ENCODE results near the gene LRRC47. TPM values are rescaled to one million over a fixed set of nuclear protein-coding genes. Genes with fewer than 3 reads are reported as not detected.

The LRRC47 gene
- total and polyA plus RNA-seq, 2 of the 13 experiments (the other 11 are each of a cell fraction or from before 2014, with no cell fraction given): 18.3 to 52.5 TPM

DNA sequence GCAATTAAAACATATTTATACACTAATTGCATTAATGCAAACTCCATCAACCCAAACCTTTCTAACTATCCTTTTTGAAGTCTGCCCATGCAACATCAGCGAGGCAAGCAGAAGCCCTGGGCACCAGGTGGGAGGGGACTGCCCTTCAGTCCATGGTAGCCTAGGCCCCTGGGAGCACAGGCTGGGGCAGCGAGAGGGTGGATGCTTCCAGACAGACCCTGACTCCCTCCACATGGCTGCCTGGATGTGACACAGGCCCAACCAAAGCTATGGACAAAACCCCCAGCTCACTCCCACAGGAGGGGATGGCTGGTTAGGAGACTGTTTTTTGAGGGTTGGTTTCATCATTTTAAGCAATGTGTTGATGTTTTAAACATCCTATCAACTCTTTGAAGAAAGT is 17.8 kb upstream of the LRRC47 start (continued):
- no peak for TF ChIP-seq RNF219 (CRISPR knock-in tag; IDR thresholded peaks at IDR 0.05)

DNA sequence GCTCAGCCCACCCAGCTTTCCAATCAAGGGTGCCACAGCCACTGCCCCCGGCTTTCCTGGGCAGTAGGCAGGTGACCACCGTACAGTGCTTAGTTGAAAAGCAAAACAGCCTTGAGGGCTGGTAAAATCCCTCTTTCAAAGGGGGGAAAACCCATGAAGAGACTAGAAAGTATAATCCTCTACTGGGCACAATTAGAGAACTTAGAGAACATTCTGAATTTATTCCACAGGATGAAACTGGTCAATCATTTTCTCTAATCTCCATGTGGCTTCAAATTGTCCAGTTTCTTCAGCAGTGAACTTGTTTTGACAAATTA is 15.3 kb upstream of the LRRC47 start:
- WGBS (ENCODE audit: low lambda C conversion rate): 0% methylated on average over 2 of the region's 2 CpGs
- in situ Hi-C loops (cut with HindIII; ENCODE audit: extremely low pct_ligation_motif_present, low pct_unique_long_range_greater_than_20kb): no loop called here
- POLR2A ChIA-PET: no interaction called here
- TF ChIP-seq, protein P1, sequence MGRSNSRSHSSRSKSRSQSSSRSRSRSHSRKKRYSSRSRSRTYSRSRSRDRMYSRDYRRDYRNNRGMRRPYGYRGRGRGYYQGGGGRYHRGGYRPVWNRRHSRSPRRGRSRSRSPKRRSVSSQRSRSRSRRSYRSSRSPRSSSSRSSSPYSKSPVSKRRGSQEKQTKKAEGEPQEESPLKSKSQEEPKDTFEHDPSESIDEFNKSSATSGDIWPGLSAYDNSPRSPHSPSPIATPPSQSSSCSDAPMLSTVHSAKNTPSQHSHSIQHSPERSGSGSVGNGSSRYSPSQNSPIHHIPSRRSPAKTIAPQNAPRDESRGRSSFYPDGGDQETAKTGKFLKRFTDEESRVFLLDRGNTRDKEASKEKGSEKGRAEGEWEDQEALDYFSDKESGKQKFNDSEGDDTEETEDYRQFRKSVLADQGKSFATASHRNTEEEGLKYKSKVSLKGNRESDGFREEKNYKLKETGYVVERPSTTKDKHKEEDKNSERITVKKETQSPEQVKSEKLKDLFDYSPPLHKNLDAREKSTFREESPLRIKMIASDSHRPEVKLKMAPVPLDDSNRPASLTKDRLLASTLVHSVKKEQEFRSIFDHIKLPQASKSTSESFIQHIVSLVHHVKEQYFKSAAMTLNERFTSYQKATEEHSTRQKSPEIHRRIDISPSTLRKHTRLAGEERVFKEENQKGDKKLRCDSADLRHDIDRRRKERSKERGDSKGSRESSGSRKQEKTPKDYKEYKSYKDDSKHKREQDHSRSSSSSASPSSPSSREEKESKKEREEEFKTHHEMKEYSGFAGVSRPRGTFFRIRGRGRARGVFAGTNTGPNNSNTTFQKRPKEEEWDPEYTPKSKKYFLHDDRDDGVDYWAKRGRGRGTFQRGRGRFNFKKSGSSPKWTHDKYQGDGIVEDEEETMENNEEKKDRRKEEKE (IDR thresholded peaks at IDR 0.05): no peak
- no peak for TF ChIP-seq MYC (CRISPR knock-in tag; IDR thresholded peaks at IDR 0.05; ENCODE audit: borderline replicate concordance)
- TF ChIP-seq, protein P2, sequence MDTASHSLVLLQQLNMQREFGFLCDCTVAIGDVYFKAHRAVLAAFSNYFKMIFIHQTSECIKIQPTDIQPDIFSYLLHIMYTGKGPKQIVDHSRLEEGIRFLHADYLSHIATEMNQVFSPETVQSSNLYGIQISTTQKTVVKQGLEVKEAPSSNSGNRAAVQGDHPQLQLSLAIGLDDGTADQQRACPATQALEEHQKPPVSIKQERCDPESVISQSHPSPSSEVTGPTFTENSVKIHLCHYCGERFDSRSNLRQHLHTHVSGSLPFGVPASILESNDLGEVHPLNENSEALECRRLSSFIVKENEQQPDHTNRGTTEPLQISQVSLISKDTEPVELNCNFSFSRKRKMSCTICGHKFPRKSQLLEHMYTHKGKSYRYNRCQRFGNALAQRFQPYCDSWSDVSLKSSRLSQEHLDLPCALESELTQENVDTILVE (CRISPR knock-in tag; IDR thresholded peaks at IDR 0.05): no peak
- TF ChIP-seq RCOR2 (CRISPR knock-in tag; IDR thresholded peaks at IDR 0.05): no peak
- no peak for TF ChIP-seq RARG (CRISPR knock-in tag; IDR thresholded peaks at IDR 0.05; ENCODE audit: low read depth)
- TF ChIP-seq CBFB (CRISPR knock-in tag; IDR thresholded peaks at IDR 0.05): no peak
- no peak for TF ChIP-seq ZNF44 (CRISPR knock-in tag; IDR thresholded peaks at IDR 0.05)
- TF ChIP-seq HBP1 (CRISPR knock-in tag; IDR thresholded peaks at IDR 0.05; ENCODE audit: low read depth): no peak

More for the DNA sequence above, 15.3 kb upstream of the LRRC47 start:
- no TSS peak for BruUV-seq (replicated peaks)
- Histone ChIP-seq H3K27me3 (ENCODE audit: control insufficient read depth in 1 of 2, insufficient read depth in 2 of 2, low read length in 2 of 2) (no peaks in the 10 kb centered on the region), H3K79me2 (ENCODE audit: insufficient read depth, low read length) (no peaks in the 10 kb centered on the region), H4K20me1 (ENCODE audit: insufficient read depth, low read length) (no peaks in the 10 kb centered on the region), H3K36me3 (replicated peaks in 1 of 2; ENCODE audit: control insufficient read depth in 1 of 2, insufficient read depth in 2 of 2, low read length in 2 of 2) (peaks cover 1 to 4% of the 10 kb centered on the region in 2 experiments; a peak in 1 of 5 replicates), H3K9me3 (ENCODE audit: low read length) (no peaks in the 10 kb centered on the region), H3K27ac (ENCODE audit: extremely low read length, insufficient read depth, low read length) (no peak overlapping the region), H3K4me2 (ENCODE audit: low read depth, low read length) (peak overlapping the region; percentile 63), H2AFZ (ENCODE audit: low read length) (no peak overlapping the region), H3K4me1 (ENCODE audit: insufficient read depth, low read length) (peaks cover 22% of the 10 kb centered on the region), H3K4me3 (replicated peaks in 1 of 3; ENCODE audit: insufficient read depth in 1 of 3, low read depth in 2 of 3, low read length in 3 of 3) (peak overlapping the region in 1 of 3 experiments; percentile 37; a peak in 1 of 6 replicates), H3K9ac (ENCODE audit: insufficient read depth, low read depth, low read length) (no peak overlapping the region; the same call in 1 of the 2 replicates)
- intact Hi-C loops (cut with micrococcal nuclease; ENCODE audit: unreplicated experiment): no loop called here
- no peak for DNase-seq (ENCODE audit: low spot score)
- CTCF ChIA-PET (ENCODE audit: low intra/inter-chr PET ratio, low total read pairs): no interaction called here
- FAIRE-seq: no peak
- no peak for ATAC-seq
